ENCODE results near the gene WNT7B.

DNA sequence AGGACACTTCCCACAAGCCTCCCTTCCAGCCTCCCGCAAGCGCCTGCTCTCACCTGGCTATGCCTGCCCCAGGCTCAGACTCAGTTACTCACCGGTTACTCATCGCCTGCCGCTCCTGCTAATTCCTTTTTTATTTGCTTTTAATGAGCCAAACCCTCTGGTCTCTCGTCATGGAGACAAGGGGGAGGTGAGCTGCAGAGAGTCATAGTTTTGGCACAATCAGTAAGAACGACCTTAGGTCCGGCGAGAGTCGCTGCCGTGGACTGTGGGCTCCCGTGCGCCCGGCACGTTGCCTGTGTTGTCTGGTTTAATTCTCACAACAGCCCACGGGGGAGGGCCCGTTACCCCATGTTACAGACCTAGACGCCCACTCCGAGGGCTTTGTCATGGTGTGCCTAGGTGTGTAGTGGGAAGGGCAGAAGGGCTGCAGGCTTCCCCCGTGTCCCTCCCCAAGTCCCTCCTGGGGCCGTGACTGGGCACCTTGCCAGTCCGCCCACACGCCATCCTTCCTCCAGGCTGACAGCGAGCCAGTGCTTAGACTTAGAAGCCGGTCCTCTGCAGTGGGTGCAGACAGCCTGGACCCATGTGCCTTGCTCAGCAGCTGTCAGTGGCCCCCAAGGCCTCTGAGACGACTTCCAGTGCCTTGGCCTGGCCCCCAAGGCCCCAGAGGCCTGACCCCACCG is 42.2 kb downstream of the WNT7B start:
- TF ChIP-seq, protein P1, sequence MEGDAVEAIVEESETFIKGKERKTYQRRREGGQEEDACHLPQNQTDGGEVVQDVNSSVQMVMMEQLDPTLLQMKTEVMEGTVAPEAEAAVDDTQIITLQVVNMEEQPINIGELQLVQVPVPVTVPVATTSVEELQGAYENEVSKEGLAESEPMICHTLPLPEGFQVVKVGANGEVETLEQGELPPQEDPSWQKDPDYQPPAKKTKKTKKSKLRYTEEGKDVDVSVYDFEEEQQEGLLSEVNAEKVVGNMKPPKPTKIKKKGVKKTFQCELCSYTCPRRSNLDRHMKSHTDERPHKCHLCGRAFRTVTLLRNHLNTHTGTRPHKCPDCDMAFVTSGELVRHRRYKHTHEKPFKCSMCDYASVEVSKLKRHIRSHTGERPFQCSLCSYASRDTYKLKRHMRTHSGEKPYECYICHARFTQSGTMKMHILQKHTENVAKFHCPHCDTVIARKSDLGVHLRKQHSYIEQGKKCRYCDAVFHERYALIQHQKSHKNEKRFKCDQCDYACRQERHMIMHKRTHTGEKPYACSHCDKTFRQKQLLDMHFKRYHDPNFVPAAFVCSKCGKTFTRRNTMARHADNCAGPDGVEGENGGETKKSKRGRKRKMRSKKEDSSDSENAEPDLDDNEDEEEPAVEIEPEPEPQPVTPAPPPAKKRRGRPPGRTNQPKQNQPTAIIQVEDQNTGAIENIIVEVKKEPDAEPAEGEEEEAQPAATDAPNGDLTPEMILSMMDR (IDR thresholded peaks at IDR 0.05) = no peak
- TF ChIP-seq POLR2A (IDR thresholded peaks at IDR 0.05) = no peak
- TF ChIP-seq EP300 (IDR thresholded peaks at IDR 0.05) = no peak
- no peak for TF ChIP-seq POLR2AphosphoS5 (IDR thresholded peaks at IDR 0.05)

Measured in stomach (tissue), 4 donors.